DOHH2 (cell line): ENCODE results near the gene NFYC.

ENCODE experiments used
- H3F3A ChIP-seq: fragments of 200-600 bp; sonication (generic), shearing (Covaris generic); 2 replicates; pipeline ENCODE4 v1.6.0; 2016; ENCODE audit warnings: antibody characterized with exemption, mild to moderate bottlenecking; ENCODE audit not compliant: control insufficient read depth, insufficient read depth
- H3K27ac ChIP-seq: fragments of 200-600 bp; sonication (generic); 2 replicates; pipeline ENCODE4 v1.5.1; 2014; ENCODE audit warnings: low read depth, mild to moderate bottlenecking, low read length, moderate library complexity
- H3K27me3 ChIP-seq: fragments of 200-600 bp; sonication (generic); 2 replicates; pipeline ENCODE4 v1.6.1; 2014; ENCODE audit warnings: mild to moderate bottlenecking, low read length, mixed read lengths; ENCODE audit not compliant: control insufficient read depth
- H3K36me3 ChIP-seq: fragments of 200-600 bp; sonication (generic); 2 replicates; pipeline ENCODE4 v1.6.1; 2014; ENCODE audit warnings: mild to moderate bottlenecking, low read length, moderate library complexity, mixed read lengths; ENCODE audit not compliant: control insufficient read depth
- H3K4me1 ChIP-seq: fragments of 200-600 bp; sonication (generic); 2 replicates; pipeline ENCODE4 v1.6.1; 2014; ENCODE audit warnings: mild to moderate bottlenecking, low read length, mixed read lengths; ENCODE audit not compliant: control insufficient read depth
- H3K4me2 ChIP-seq: fragments of 200-600 bp; sonication (generic); 2 replicates; pipeline ENCODE4 v1.6.0; 2014; ENCODE audit warnings: mild to moderate bottlenecking, low read length, moderate library complexity
- H3K4me3 ChIP-seq: fragments of 200-600 bp; sonication (generic); 2 replicates; pipeline ENCODE4 v1.5.1; 2014; ENCODE audit warnings: mild to moderate bottlenecking, low read length, mixed read lengths
- H3K79me2 ChIP-seq: fragments of 200-600 bp; sonication (generic); 2 replicates; pipeline ENCODE4 v1.6.1; 2014; ENCODE audit warnings: mild to moderate bottlenecking, low read length, mixed read lengths; ENCODE audit not compliant: control insufficient read depth
- H3K9me2 ChIP-seq: fragments of 200-600 bp; sonication (generic); replicated peaks from 2 replicates; pipeline ENCODE4 v1.6.1; 2014; ENCODE audit warnings: mild to moderate bottlenecking, low read length, mixed read lengths; ENCODE audit not compliant: control insufficient read depth
- H3K9me3 ChIP-seq: fragments of 200-600 bp; sonication (generic); 2 replicates; pipeline ENCODE4 v1.6.1; 2014; ENCODE audit warnings: antibody characterized with exemption, low read length, mixed read lengths; ENCODE audit not compliant: control insufficient read depth, insufficient read depth
- H4K20me1 ChIP-seq: fragments of 200-600 bp; sonication (generic); 2 replicates; pipeline ENCODE4 v1.6.0; 2014; ENCODE audit warnings: low read depth, mild to moderate bottlenecking, antibody characterized with exemption, low read length, moderate library complexity; ENCODE audit not compliant: control insufficient read depth, insufficient read depth
- CTCF ChIP-seq: fragments of 200-600 bp; sonication (generic); IDR thresholded peaks from one replicate; pipeline ENCODE4 v1.5.1; 2014; ENCODE audit warnings: antibody characterized with exemption, mild to moderate bottlenecking, low read depth, low read length; ENCODE audit not compliant: poor library complexity, severe bottlenecking
- EZH2phosphoT487 ChIP-seq: fragments of 200-600 bp; sonication (generic); IDR thresholded peaks from 2 replicates; pipeline ENCODE4 v1.6.1; 2017; ENCODE audit warnings: borderline replicate concordance, mild to moderate bottlenecking, antibody characterized with exemption, low read length, moderate library complexity, mixed read lengths

NFYC gene

DNA sequence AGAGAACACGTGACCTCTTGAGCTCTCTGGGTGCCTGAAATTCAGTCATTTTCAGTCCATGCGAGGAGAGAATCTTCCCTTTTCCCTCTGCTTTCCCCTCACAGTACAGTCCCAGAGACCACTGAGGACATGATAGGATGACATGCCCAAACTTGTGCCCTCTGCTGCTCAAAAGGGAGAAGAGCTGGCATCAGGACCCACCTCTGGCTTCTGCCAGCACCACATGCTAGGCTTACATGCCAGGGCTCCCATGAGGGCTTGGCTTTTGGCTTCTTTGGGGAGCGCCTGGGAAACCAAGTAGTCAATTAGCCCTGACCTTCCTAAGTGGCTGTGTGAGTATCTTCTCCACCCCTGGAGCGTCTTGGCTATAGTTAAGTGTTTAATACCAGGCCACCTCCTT lies 78.3 kb downstream of the NFYC start:
- no peaks in the 10 kb centered on the region for H3K9me2 ChIP-seq
- peaks cover 55% of the 10 kb centered on the region for H3K36me3 ChIP-seq
- no peak overlapping the region for H3K4me2 ChIP-seq
- no peak overlapping the region for H3K4me3 ChIP-seq
- no peak overlapping the region for H3K27ac ChIP-seq
- H3K27me3 ChIP-seq: no peaks in the 10 kb centered on the region
- H3F3A ChIP-seq: 0 out of 2 replicates have a peak, but pooled peaks cover 4% of the 10 kb centered on the region
- no peaks in the 10 kb centered on the region for H3K9me3 ChIP-seq
- H4K20me1 ChIP-seq: no peaks in the 10 kb centered on the region
- no peaks in the 10 kb centered on the region for H3K4me1 ChIP-seq
- no peak for TF ChIP-seq CTCF
- no peak for TF ChIP-seq EZH2phosphoT487
- no peaks in the 10 kb centered on the region for H3K79me2 ChIP-seq

DNA sequence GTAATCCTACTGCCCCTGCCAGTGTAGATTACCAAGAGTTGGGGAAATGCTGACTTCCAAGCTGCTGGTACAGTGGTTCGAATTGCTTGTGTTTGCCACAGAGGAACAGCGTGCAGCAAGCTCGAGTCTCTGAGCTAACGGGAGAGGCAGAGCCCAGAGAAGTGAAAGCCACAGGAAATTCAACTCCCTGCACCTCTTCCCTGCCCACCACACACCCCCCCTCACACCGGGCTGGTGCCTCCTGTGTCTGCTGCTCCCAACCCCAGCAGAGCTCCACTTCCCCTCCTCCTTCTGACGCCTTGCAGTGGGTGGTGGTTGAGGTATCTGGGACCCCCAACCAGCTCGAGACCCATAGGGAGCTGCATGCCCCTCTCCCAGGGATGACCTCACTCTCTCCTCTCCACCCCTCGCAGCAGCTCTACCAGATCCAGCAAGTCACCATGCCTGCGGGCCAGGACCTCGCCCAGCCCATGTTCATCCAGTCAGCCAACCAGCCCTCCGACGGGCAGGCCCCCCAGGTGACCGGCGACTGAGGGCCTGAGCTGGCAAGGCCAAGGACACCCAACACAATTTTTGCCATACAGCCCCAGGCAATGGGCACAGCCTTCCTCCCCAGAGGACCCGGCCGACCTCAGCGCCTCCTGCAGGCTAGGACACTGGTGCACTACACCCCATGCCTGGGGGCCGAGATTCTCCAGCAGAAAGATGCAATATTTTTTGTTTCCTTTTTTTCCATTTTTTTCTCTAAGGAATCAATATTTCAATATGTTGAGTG lies 79.0 kb downstream of the NFYC start:
- Histone ChIP-seq H3K4me3 (no peak overlapping the region), H3K4me2 (no peak overlapping the region), H3K9me2 (no peaks in the 10 kb centered on the region), H3K79me2 (no peaks in the 10 kb centered on the region), H4K20me1 (no peaks in the 10 kb centered on the region), H3K9me3 (no peaks in the 10 kb centered on the region), H3K27me3 (no peaks in the 10 kb centered on the region), H3F3A (0 out of 2 replicates have a peak, but pooled peaks cover 4% of the 10 kb centered on the region), H3K36me3 (peaks cover 48% of the 10 kb centered on the region), H3K4me1 (no peaks in the 10 kb centered on the region), H3K27ac (no peak overlapping the region)
- TF ChIP-seq EZH2phosphoT487 (no peak), CTCF (no peak)

GRCh38 chr1:40772146-40772955 lies 80.8 kb downstream of the NFYC start:
- no peaks in the 10 kb centered on the region for H3K27me3 ChIP-seq
- no peaks in the 10 kb centered on the region for H4K20me1 ChIP-seq
- no peaks in the 10 kb centered on the region for H3K9me2 ChIP-seq
- no peaks in the 10 kb centered on the region for H3K79me2 ChIP-seq
- no peak overlapping the region for H3K4me2 ChIP-seq
- H3K27ac ChIP-seq: no peak overlapping the region
- peaks cover 30% of the 10 kb centered on the region for H3K36me3 ChIP-seq
- no peaks in the 10 kb centered on the region for H3K4me1 ChIP-seq
- TF ChIP-seq EZH2phosphoT487 (no peak), CTCF (no peak)
- H3F3A ChIP-seq: 0 out of 2 replicates have a peak, but pooled peaks cover 6% of the 10 kb centered on the region
- no peaks in the 10 kb centered on the region for H3K9me3 ChIP-seq
- no peak overlapping the region for H3K4me3 ChIP-seq
